Thyroid gland (tissue), 4 donors: ENCODE data around the gene AQP2.

ENCODE experiments used
- POLR2A ChIP-seq, 2 donors: fragments of 450-650 bp; IDR thresholded peaks; one replicate each; pipeline ENCODE4 v1.6.1; 2017; ENCODE audit warnings: antibody characterized with exemption in 2 of 2, mild to moderate bottlenecking in 2 of 2, moderate library complexity in 1 of 2
- TF ChIP-seq, protein P1 (sequence below), 6 experiments: fragments of 200-600 bp in 3 of 6; fragments of 450-650 bp in 3 of 6; sonication (generic) in 3 of 6; IDR thresholded peaks; one replicate each; pipeline ENCODE4 v1.5.1; 2016 to 2019; ENCODE audit warnings: antibody characterized with exemption in 6 of 6, mild to moderate bottlenecking in 2 of 6, inconsistent platforms in 1 of 6, moderate library complexity in 1 of 6

DNA sequence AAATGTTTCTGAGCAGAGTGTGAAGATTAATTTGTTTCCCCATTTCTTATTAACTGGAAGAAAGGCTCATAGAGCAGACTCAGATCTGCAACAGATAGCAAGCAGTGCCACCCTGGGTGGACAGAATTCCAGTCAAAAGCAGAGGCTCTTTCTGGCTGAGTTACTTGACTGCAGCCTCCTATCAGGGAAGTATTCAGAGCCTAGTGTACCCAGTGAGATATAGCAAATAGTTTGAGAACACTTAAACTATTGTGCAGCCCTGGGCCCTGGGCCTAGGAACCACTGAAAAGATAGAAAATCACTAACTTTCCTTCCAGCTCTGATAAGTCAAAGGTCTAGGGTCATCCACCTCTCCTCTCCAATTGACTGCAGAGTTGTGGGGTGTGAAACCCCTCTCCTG, 11.2 kb upstream of the AQP2 start:
- TF ChIP-seq, protein P1, sequence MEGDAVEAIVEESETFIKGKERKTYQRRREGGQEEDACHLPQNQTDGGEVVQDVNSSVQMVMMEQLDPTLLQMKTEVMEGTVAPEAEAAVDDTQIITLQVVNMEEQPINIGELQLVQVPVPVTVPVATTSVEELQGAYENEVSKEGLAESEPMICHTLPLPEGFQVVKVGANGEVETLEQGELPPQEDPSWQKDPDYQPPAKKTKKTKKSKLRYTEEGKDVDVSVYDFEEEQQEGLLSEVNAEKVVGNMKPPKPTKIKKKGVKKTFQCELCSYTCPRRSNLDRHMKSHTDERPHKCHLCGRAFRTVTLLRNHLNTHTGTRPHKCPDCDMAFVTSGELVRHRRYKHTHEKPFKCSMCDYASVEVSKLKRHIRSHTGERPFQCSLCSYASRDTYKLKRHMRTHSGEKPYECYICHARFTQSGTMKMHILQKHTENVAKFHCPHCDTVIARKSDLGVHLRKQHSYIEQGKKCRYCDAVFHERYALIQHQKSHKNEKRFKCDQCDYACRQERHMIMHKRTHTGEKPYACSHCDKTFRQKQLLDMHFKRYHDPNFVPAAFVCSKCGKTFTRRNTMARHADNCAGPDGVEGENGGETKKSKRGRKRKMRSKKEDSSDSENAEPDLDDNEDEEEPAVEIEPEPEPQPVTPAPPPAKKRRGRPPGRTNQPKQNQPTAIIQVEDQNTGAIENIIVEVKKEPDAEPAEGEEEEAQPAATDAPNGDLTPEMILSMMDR (IDR thresholded peaks at IDR 0.05), result no peak
- no peak for TF ChIP-seq POLR2A (IDR thresholded peaks at IDR 0.05)
